HG03432 (cell line): Measurements from ENCODE around the gene PRSS3.
A peak's percentile ranks its signal among the peaks of the same experiment; 100 is the strongest.
"Not testable (repeated sequence)": the region's sequence is repeated elsewhere in the genome, so short reads cannot be mapped to it uniquely, and the experiment has no call there.

Experiments used
- ATAC-seq: cut with Tn5 transposase; IDR thresholded peaks from one replicate; pipeline ENCODE4 v1.9.1; 2021; ENCODE audit warnings: mild to moderate bottlenecking, moderate library complexity; ENCODE audit not compliant: unreplicated experiment

The PRSS3 gene

GRCh38 chr9:33795281-33795680 lies at the start of gene PRSS3:
Gene PRSS3, plus strand, starts transcription at chr9:33795561. Its CDS starts 13 bp downstream, at chr9:33795574.
- no peak for ATAC-seq

GRCh38 chr9:33748633-33749304 lies 46.6 kb upstream of the PRSS3 start:
- ATAC-seq = no peak

- not testable (repeated sequence) for ATAC-seq
These were observed 46.1 kb upstream of the PRSS3 start for GRCh38 chr9:33749305-33749654.

- no peak for ATAC-seq
These were observed 45.0 kb upstream of the PRSS3 start for GRCh38 chr9:33750307-33750838.

- no peak for ATAC-seq
These were observed 44.5 kb upstream of the PRSS3 start for GRCh38 chr9:33750839-33751339.

- no peak for ATAC-seq
These were observed 43.7 kb upstream of the PRSS3 start for GRCh38 chr9:33751536-33752129.

GRCh38 chr9:33752130-33752637 lies 43.2 kb upstream of the PRSS3 start:
- ATAC-seq = no peak

- ATAC-seq = not testable (repeated sequence)
These were observed 42.6 kb upstream of the PRSS3 start for GRCh38 chr9:33752789-33753188.

- ATAC-seq = not testable (repeated sequence)
These were observed 35.7 kb upstream of the PRSS3 start for GRCh38 chr9:33759648-33760047.

GRCh38 chr9:33762343-33762742 lies 33.0 kb upstream of the PRSS3 start:
- ATAC-seq = no peak

GRCh38 chr9:33763709-33764108 lies 31.7 kb upstream of the PRSS3 start:
- not testable (repeated sequence) for ATAC-seq

GRCh38 chr9:33765411-33765810 lies 29.9 kb upstream of the PRSS3 start:
- ATAC-seq = no peak

GRCh38 chr9:33770156-33770880 lies 25.0 kb upstream of the PRSS3 start:
- ATAC-seq = not testable (repeated sequence)

GRCh38 chr9:33773135-33773534 lies 22.2 kb upstream of the PRSS3 start:
- ATAC-seq = not testable (repeated sequence)

GRCh38 chr9:33774074-33774659 lies 21.2 kb upstream of the PRSS3 start:
- not testable (repeated sequence) for ATAC-seq

GRCh38 chr9:33776578-33776977 lies 18.8 kb upstream of the PRSS3 start:
- ATAC-seq = no peak

- ATAC-seq = peak; percentile 63
These were observed 16.5 kb upstream of the PRSS3 start for GRCh38 chr9:33778700-33779351.

GRCh38 chr9:33780276-33780675 lies 15.1 kb upstream of the PRSS3 start:
- no peak for ATAC-seq

GRCh38 chr9:33781736-33782135 lies 13.6 kb upstream of the PRSS3 start:
- no peak for ATAC-seq

GRCh38 chr9:33782395-33783152 lies 12.8 kb upstream of the PRSS3 start:
- ATAC-seq = no peak
